ENCODE data around the gene SOX30.
"Not testable (repeated sequence)": the region's sequence is repeated elsewhere in the genome, so short reads cannot be mapped to it uniquely, and the experiment has no call there.

Gene SOX30

GRCh38 chr5:157652377-157652692 lies at the start of gene SOX30:
SOX30 (minus strand) TSS chr5:157652438; CDS start chr5:157652078, 360 bp downstream.
- DNase-seq (ENCODE audit: low read depth) = no peak

DNA sequence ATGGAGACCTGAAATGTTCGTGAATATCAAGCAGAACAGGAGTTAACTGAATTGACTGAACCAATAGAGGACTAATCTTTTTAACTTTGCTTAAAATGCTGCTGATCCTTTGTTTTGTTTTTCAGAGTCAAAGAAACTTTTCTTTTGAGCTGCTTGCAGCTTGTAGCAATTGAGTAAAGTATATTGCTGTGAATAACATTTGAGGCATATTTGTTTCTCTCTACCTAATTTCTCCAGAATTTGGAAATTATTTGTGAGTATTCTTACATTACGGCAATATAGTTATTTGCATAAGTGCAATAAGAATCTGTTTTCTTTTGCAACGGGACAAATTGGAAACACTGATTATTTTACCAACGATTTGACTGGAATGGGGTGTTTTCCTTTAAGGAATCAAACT lies 46.4 kb upstream of the SOX30 start:
- not testable (repeated sequence) for DNase-seq (ENCODE audit: low read depth)

GRCh38 chr5:157696154-157696553 lies 43.9 kb upstream of the SOX30 start:
- not testable (repeated sequence) for DNase-seq (ENCODE audit: low read depth)

DNA sequence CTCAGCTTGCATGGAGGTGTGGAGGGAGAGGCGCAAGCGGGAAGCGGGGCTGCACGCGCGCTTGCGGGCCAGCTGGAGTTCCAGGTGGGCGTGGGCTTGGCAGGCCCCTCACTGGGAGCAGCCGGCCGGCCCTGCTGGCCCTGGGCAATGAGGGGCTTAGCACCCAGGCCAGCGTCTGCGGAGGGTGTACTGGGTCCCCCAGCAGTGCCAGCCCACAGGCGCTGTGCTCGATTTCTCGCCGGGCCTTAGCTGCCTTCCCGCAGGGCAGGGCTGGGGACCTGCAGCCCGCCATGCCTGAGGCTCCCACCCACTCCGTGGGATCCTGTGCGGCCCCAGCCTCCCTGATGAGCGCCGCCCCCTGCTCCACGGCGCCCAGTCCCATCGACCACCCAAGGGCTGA lies 41.6 kb upstream of the SOX30 start:
- DNase-seq (ENCODE audit: low read depth) = not testable (repeated sequence)

- DNase-seq (ENCODE audit: low read depth) = no peak
Observed at GRCh38 chr5:157690690-157691433, 38.6 kb upstream of the SOX30 start.

GRCh38 chr5:157689942-157690689 lies 37.9 kb upstream of the SOX30 start:
- no peak for DNase-seq (ENCODE audit: low read depth)

- no peak for DNase-seq (ENCODE audit: low read depth)
Observed at GRCh38 chr5:157687198-157687554, 34.9 kb upstream of the SOX30 start.

- not testable (repeated sequence) for DNase-seq (ENCODE audit: low read depth)
Observed at GRCh38 chr5:157686276-157687197, 34.3 kb upstream of the SOX30 start.

DNA sequence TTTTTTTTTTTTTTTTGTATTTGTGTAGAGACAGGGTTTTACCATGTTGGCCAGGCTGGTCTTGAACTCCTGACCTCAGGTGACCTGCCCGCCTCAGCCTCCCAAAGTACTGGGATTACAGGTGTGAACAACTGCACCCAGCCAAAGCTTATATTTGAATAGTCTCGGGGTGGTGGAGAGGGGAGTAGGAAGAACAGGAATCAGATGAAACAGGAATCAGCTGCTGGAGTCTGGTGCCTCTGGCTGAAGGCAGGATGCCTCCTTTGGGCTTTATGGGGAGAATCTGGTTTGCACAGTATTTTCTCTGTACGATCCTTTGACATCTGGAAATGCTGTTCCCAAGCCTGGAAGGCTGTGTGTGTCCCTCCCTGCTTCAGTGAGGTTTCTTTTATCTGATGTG lies 30.0 kb upstream of the SOX30 start:
- no peak for DNase-seq (ENCODE audit: low read depth)

DNA sequence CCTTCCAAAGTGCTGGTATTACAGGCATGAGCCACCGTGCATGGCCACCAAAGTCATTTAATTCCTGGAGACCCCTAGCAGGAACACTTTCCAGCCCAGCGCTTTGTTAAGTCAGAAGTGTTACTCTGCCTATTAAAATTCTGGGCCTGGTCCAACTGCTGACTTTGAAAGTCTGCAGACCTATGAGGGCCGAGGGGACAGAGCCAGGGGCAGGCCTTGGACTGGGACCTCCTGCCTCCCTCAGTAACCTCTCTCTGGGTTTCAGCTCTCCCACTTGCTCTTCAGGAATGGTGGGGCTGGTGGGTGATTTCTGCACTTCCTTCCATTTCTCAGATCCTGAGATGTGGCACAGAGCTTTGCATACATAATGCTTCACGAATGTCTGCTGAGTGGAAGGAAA lies 28.8 kb upstream of the SOX30 start:
- DNase-seq (ENCODE audit: low read depth) = no peak

- DNase-seq (ENCODE audit: low read depth) = no peak
Observed at GRCh38 chr5:157680239-157680638, 28.0 kb upstream of the SOX30 start.

GRCh38 chr5:157679801-157680200 lies 27.6 kb upstream of the SOX30 start:
- no peak for DNase-seq (ENCODE audit: low read depth)

DNA sequence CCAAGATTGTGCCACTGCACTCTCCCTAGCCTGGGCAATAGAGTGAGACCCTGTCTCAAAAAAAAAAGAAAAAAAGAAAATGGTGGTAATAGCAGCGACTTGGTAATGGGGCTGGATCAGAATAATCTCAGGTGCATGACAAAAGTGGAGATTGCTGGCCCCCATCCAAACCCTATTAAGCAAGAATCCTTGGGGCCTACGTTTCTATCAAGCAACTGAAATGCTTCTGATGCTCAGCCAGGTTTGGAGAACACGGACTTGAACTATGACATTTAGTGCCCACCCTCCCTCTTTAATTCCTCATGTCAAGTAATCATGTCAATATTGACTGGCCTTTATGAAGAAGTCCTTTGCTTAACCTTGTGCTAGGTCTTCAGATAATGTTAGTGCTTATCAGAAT lies 25.7 kb upstream of the SOX30 start:
- no peak for DNase-seq (ENCODE audit: low read depth)

DNA sequence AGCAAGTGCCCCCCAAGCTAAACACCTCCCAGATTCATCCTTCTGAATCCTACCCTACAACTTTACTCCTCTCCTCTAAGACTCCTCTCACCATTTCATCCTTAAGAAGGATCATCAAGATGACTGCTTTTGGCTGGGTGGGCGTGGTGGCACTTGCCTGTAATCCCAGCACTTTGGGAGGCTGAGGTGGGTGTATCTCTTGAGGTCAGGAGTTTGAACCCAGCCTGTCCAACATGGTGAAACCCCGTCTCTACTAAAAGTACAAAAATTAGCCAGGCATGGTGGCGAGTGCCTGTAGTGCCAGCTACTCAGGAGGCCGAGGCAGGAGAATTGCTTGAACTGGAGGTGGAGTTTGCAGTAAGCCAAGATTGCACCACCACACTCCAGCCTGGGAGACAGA lies 22.1 kb upstream of the SOX30 start:
- DNase-seq (ENCODE audit: low read depth) = not testable (repeated sequence)

DNA sequence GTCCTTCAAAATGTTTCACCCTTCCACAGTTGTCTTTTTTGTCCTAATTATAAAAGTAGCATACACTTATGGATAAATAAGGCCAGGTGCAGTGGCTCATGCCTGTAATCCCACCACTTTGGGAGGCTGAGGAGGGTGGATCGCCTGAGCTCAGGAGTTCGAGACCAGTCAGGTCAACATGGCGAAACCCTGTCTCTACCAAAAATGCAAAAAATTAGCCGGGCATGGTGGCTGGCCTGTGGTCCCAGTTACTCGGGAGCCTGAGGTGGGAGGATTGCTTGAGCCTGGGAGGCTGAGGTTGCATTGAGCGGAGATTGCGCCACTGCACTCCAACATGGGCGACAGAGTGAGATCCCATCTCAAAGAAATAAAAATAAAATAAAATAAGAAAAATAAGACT lies 20.7 kb upstream of the SOX30 start:
- DNase-seq (ENCODE audit: low read depth) = no peak

DNA sequence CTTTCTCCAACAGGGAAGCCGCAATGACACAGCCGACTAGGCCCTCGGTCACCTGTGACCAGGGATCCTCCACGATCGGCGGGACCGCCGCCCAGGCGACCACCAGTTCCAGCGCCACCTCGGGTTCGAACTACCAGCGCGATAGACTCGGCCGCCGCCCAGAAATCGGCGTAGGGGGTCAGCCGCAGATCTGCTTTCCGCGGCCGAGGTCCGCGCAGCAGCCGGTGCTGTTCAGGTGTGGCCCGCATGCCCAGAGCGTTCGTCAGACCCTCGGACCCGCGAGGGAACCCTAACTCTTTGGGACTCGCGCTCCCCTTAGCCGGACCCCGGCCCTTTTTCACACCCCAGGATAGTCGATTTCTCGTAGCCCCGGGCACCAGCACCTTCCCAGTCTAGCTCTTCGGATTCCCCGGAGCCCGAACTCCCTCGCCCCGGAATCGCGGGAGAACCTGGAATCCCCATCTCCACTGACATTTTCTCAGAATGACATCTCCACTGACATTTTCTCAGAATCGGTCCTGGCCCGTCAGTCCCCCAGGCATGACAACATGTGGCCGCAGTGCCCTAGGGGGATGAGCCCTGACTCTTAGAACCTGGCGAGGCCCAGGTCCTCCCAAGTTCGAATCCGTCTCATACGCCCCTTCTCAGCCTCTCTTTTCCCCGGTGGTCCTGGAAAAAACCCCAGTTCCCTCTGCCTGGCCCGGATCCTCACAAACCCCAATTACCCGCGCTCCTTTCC lies 19.5 kb upstream of the SOX30 start:
- no peak for DNase-seq (ENCODE audit: low read depth)

- no peak for DNase-seq (ENCODE audit: low read depth)
Observed at GRCh38 chr5:157670662-157671591, 18.7 kb upstream of the SOX30 start, which contains the start of gene C5orf52. C5orf52 (plus strand) TSS chr5:157671533; CDS start chr5:157671615, 82 bp downstream.

DNA sequence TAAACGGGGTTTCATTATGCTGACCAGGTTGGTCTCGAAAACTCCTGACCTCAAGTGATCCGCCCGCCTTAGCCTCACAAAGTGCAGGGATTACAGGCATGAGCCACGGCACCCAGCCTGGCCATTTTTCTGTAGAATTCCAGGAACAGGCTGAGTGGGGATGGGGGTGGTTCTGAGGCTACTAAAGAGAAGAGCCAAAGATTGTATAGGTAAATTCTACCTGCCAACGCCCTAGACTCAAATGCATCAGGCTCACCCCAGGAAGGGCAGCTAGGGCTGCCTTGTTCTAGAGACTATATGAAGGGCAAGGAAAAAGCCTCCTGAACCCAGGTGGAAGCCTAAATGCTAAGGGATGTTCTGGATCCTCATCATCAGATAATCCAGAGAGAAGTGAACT lies 17.5 kb upstream of the SOX30 start:
- no peak for DNase-seq (ENCODE audit: low read depth)

DNA sequence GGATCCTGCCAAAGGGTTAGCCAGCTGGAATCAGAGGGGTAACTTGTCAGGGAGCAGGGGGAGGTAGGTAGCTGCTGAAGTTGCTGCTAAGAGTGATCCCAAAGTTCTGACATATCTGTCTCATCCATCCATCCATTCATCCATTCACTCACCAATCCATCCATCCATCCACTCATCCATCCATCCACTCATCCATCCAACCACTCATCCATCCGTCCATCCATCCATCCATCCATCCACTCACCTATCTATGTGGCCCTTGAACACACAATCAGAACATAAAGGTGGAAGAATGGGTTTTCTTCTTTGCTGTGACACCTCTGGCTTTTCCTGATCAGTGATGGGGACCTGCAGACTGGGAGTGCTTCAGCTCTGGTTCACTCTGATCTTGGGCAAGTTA lies 16.1 kb upstream of the SOX30 start:
- DNase-seq (ENCODE audit: low read depth) = no peak

DNA sequence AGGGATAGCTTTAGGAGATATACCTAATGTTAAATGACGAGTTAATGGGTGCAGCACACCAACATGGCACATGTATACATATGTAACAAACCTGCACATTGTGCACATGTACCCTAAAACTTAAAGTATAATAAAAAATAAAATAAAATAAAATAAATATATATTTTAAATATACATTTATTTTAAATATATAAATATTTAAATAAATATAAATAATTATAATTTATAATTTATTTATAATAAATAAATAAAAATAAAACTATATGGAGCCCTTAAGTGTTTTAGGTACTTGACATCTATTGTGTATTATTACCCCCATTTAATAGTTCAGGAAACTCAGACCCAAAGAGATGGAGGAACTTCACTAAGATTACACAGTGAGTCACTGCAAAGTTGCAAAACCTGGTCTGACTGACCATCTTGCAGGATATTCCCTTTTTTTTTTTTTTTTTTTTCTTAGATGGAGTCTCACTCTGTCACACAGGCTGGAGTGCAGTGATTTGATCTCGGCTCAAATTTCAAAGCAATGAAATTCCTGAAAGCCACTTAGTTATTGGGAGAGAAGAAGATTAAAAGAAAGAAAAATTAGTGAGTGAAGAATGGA lies 13.3 kb upstream of the SOX30 start:
- no peak for DNase-seq (ENCODE audit: low read depth)
